ENCODE data around the gene CCR9.

The CCR9 gene

DNA sequence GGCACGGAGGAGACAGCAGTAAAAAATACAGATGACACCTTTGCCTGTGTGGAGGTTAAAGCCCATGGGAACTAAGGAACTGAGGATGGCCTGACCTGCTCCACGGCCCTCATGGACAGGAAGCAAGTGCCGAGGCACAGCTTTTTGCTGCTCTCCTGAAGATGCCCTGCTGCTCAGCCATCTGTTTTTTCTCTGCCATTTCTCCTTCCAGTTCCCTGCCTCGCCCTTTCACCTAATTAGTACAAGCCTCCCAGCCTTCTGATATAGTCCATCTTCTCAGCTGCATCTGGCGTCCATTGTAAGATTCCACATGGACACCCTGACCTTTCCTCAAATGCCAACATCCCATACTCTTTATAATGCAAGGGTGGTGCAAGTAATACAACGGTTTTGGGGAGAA is 45.2 kb downstream of the CCR9 start:
- TF ChIP-seq GATA2 (IDR thresholded peaks at IDR 0.05; ENCODE audit: low read depth, low read length) (no peak), GATA3 (IDR thresholded peaks at IDR 0.05; ENCODE audit: low read depth, low read length) (no peak)

DNA sequence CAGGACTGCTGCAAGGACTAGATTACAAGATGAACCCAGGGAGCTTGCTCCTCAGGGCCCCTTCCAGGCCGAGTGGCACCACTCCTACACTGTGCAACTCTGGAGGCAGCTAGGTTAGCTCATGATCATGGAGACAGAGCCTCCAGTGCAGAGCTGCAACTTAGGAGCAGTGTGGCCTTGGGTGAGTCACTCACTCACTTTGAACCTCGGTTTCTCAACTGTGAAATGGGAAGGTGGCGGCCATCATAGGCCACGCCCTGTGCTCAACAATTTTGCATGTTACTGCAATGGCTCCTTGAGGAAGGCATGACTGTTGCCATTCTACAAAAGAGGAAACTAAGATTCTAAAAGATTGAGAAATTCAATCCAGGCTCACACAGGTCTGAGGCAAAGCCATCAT is 45.8 kb downstream of the CCR9 start:
- TF ChIP-seq GATA3 (IDR thresholded peaks at IDR 0.05; ENCODE audit: low read depth, low read length), result no peak
- TF ChIP-seq GATA2 (IDR thresholded peaks at IDR 0.05; ENCODE audit: low read depth, low read length), result no peak

- TF ChIP-seq GATA2 (IDR thresholded peaks at IDR 0.05; ENCODE audit: low read depth, low read length), result no peak
- no peak for TF ChIP-seq GATA3 (IDR thresholded peaks at IDR 0.05; ENCODE audit: low read depth, low read length)
Measured at GRCh38 chr3:45933591-45933990, 47.2 kb downstream of the CCR9 start.

GRCh38 chr3:45936261-45936660 is 49.9 kb downstream of the CCR9 start:
- no peak for TF ChIP-seq GATA2 (IDR thresholded peaks at IDR 0.05; ENCODE audit: low read depth, low read length)
- TF ChIP-seq GATA3 (IDR thresholded peaks at IDR 0.05; ENCODE audit: low read depth, low read length), result no peak

GRCh38 chr3:45937206-45938042 is 51.1 kb downstream of the CCR9 start:
- TF ChIP-seq GATA2 (IDR thresholded peaks at IDR 0.05; ENCODE audit: low read depth, low read length) (no peak), GATA3 (IDR thresholded peaks at IDR 0.05; ENCODE audit: low read depth, low read length) (no peak)

DNA sequence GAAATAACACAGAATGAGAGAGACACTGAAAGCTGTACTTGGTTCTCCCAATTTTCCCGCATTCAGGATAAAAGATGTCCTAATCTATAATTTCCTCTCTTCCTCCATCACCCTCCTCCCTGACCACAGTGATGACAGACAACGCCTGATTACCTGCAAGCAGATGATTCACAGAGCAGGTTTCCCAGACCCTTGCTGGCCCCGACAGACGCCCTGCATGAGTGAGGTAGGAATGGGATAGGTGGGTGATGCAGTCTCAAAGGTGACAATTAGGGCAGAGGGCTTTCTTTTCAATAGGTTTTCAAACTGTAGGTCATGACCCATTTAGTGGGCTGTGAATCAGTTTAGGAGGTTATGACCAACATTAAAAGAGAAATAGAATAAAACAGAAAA is 51.7 kb downstream of the CCR9 start:
- no peak for TF ChIP-seq GATA3 (IDR thresholded peaks at IDR 0.05; ENCODE audit: low read depth, low read length)
- TF ChIP-seq GATA2 (IDR thresholded peaks at IDR 0.05; ENCODE audit: low read depth, low read length), result no peak

DNA sequence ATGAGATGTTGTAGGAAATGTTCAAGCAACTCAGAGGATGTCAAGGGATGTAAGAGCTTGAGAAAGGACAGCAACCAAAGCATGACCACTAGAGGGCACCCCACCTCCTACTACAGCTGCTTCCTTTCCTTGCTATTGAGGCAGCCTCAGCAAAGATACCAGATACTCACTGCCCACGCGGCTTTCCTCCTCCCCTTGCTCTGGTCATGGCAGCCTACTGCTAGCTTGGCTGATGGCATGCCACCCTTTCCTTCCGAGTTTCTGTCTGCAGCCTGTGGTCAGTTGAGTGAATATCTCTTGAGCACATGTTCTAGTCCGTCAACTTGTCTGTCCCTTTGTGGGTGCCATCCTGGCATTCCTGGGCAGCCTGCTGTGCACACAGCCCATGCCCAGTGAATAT is 52.5 kb downstream of the CCR9 start:
- TF ChIP-seq GATA3 (IDR thresholded peaks at IDR 0.05; ENCODE audit: low read depth, low read length) (no peak), GATA2 (IDR thresholded peaks at IDR 0.05; ENCODE audit: low read depth, low read length) (no peak)

DNA sequence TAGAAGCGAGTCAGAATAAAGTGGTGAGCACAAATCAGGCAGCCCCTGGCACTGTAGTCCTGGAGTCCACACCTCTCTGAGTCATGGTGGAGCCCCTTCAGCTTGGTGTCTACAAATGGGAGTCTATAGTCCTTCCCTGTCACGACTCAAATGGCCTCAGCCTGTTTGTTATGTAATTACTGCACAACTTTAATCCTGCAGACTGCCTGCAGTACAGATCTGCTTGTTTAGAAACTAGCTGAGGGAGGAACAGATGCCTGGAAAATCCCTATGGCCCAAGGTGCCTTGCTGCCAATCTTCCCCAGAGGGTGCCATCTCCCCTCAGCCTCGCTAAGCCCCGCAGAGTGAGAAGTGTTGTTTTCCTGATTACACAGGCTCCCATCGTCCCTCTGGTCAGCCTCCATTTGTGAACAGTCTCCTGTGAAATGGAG is 53.0 kb downstream of the CCR9 start:
- TF ChIP-seq GATA3 (IDR thresholded peaks at IDR 0.05; ENCODE audit: low read depth, low read length) (no peak), GATA2 (IDR thresholded peaks at IDR 0.05; ENCODE audit: low read depth, low read length) (no peak)

DNA sequence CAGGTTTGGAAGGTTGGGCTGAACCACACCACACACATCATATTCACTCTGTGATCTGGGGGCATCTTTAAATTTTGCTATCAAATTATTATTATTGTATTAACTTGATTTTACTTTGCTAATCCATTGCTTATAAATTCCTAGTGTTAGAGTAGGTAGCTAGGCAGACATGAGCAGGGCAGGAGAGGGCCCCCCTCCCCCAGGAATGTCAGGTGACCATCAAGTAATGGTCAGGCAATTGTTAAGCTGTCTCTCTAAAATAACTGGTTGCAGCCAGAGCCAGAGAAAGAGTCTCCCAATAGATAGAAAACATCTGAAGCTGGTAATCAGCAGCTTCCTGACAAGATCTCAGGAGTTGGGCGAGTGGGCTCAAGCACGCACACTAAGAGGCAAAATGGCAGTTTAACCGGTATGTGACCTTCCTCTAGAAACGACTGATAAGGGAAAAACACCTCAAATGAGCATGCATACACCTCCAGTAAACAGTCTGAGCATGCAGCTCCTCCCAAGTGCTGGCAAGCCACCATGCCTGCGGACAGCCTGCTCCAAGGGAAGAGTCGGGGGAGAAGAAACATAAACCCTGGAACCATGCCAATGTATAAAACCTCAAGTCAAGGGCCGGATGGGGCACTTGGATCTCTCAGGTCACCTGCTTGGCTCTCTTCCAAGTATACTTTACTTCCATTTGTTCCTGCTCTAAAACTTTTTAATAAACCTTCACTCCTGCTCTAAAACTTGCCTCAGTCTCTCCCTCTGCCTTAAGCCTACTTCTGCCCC is 53.8 kb downstream of the CCR9 start:
- TF ChIP-seq GATA3 (IDR thresholded peaks at IDR 0.05; ENCODE audit: low read depth, low read length) (no peak), GATA2 (IDR thresholded peaks at IDR 0.05; ENCODE audit: low read depth, low read length) (no peak)

DNA sequence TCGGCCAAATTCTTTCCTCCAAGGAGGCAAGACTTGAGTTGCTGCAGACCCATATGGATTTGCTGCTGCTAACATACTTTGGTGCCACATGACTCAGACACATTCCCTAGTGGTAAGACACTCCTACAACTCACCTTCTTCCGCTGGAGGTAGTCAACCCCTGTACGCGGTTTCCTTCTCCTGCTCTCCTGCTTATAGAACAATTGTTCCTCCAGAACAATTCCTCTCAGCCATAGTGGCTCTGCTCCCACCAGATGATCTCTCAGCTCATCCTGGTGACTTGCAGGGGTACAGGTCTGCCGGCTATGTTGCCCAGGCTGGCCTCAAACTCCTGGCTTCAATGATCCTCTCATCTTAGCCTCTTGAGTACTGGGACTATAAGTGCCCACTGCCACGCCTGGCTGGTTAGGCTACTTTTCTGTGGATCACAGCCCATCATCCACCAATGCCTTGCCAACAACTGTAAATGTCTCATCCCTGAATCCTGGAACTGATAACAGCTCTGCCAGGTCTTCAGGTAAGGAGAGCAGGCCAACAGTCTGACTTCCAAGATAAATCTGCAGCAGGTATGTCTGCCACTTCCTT is 54.5 kb downstream of the CCR9 start:
- TF ChIP-seq GATA3 (IDR thresholded peaks at IDR 0.05; ENCODE audit: low read depth, low read length), result no peak
- no peak for TF ChIP-seq GATA2 (IDR thresholded peaks at IDR 0.05; ENCODE audit: low read depth, low read length)

DNA sequence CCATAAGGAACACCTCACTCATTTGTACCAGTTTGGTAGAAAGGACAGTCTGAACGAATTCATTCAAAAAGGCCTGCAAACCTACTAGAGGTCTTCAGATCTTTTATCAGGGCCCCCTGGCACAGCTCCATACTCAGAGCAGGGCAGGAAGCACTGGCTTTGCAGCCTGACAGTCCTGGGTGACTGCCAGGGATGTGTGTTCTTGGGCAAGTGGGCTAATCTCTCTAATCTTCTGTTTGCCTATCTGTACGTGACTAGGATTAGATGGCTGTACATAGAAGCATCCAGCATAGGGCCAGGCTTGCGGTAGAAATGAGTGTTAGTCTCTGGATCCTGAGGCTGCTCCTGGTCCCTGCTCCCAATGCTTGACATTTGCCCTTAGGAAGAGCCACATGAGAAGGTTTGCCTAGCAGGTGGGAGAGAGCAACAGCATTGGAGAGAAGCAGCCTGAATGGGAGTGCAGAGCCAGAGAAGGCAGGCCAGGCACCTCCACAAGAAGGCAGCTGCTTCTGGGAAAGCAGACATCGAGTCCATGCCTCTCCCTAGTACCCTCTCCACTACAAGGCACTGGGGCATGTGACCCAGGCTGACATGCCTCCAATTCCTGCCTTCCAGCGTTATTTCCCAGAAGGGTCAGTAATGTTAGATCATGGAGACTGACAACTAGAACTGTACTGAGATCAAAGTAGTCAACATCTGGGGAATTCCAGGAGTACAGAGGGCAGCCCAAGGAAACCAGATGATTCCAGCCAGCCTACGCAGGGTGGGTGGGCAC is 55.9 kb downstream of the CCR9 start:
- TF ChIP-seq GATA3 (IDR thresholded peaks at IDR 0.05; ENCODE audit: low read depth, low read length), result peak; percentile 43; the same call in 1 of the 2 replicates
- TF ChIP-seq GATA2 (IDR thresholded peaks at IDR 0.05; ENCODE audit: low read depth, low read length), result peak; percentile 87

GRCh38 chr3:45943207-45943846 is 57.0 kb downstream of the CCR9 start, which contains the start of gene CXCR6:
Gene CXCR6, plus strand, starts transcription at chr3:45943464. Its CDS starts 3,018 bp downstream, at chr3:45946482.
- TF ChIP-seq GATA2 (IDR thresholded peaks at IDR 0.05; ENCODE audit: low read depth, low read length), result no peak
- TF ChIP-seq GATA3 (IDR thresholded peaks at IDR 0.05; ENCODE audit: low read depth, low read length), result no peak

All from SH-SY5Y (cell line).